GM08714 (cell line): ENCODE results near the gene LRRC15.

Source experiments
- H3K4me3 ChIP-seq: fragments of 200-500 bp; sonication (Bioruptor generic); 2 replicates; pipeline ENCODE4 v1.5.1; 2014; ENCODE audit warnings: mild to moderate bottlenecking, low read length, inconsistent platforms
- ZNF274 ChIP-seq: IDR thresholded peaks from 2 replicates; pipeline ENCODE4 v1.6.1; 2012; ENCODE audit warnings: mild to moderate bottlenecking, low read depth, low read length

The LRRC15 gene

DNA sequence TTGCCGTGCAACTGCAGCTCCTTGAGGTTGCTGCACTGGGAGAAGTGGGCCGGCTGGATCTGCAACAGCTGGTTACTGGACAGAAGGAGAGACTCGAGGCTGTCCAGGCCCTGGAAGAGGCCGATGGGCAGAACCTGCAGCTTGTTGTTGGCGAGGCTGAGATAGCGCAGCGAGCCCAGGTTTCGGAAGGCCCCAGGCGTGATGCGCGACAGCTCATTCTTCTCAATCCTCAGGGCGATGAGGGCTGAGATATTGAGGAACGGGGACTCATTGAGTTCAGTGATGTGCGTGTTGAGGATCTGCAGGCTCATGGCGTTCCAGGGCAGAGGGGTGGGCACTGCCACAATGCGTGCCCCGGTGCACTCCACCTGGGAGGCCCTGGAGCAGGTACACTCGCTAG, 9.0 kb downstream of the LRRC15 start:
- no peak for TF ChIP-seq ZNF274
- H3K4me3 ChIP-seq, result no peak overlapping the region

- TF ChIP-seq ZNF274, result no peak
- H3K4me3 ChIP-seq, result no peak overlapping the region
Observed at GRCh38 chr3:194357681-194358080, 11.9 kb downstream of the LRRC15 start.

GRCh38 chr3:194355379-194355778, 14.2 kb downstream of the LRRC15 start:
- no peak overlapping the region for H3K4me3 ChIP-seq
- no peak for TF ChIP-seq ZNF274

GRCh38 chr3:194354315-194354714, 15.2 kb downstream of the LRRC15 start:
- no peak for TF ChIP-seq ZNF274
- H3K4me3 ChIP-seq, result no peak overlapping the region

DNA sequence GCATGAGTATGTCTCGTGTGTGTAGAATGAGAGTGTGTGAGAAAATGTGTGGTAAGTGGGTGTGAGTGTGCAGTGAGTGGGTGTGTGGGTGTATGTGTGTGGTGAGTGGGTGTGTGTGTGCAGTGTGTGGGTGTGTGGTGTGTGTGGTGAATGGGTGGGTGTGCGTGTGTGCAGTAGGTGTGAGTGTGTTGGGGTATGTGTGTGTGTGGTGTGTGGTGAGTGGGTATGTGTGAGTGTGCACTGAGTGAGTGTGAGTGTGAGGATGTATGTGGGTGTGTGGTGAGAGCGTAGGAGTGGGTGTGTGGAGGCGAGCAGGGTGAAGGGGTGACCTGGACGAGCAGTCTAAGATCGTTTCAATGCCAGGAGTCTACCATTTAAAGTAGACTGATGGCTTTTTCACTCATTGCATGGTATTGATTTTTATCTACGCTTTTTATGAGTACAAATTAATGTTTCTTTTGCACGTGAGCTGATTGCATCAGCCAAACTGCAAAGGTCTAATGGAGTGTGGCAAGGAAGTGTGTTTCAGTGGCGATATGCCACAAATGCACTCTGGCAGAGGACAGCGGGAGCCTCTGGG, 16.8 kb downstream of the LRRC15 start:
- no peak for TF ChIP-seq ZNF274
- no peak overlapping the region for H3K4me3 ChIP-seq

DNA sequence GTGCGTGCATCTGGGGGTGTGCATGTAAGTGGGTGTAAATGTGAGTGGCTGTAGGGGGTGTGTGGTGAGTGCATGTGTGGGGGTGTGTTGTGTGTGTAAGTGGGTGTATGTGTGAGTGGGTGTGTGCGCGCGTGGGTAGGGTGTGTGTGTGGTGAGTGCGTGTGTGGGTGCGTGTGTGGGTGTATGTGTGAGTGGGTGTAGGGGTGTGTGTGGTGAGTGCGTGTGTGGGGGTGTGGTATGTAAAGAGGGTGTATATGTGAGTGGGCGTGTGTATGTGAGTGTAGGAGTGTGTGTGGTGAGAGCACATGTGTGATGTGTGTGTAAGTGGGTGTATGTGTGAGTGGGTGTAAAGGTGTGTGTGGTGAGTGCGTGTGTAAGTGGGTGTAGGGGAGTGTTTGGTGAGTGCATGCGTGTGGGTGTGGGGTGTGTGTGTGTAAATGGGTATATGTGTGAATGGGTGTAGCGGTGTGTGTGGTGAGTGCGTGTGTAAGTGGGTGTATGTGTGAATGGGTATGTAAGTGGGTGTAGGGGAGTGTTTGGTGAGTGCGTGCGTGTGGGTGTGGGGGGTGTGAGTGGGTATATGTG, 17.5 kb downstream of the LRRC15 start:
- TF ChIP-seq ZNF274, result no peak

DNA sequence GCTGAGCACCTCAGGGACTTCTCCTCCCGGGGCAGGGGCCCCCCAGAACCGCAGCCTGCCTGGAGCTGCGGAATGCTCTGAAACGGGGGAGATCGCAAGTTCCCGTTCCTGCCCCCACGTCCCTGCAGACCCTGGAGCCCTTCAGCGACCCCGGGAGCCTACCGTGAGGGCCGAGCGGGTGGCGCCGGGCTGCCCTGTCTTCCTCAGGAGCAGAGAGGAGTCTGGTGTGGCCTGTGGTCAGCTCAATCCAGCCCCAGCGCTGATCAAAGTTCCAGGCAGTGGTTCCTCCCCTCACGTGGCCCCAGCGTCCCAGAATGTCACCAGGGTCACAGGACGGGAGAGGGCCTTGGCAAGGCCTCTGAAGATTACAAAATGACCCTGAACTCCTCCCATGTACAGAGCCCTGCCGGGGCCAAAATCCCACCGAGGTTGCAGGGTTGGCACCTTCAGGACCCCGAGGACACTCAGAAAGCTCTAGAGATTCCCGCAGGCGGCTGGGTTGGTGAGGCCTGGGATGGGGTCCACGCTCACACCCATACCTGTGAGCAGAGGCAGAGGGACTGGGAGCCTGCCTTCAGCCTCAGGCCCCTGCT, 18.4 kb downstream of the LRRC15 start, which contains the start of gene CPN2:
TSS of gene CPN2 (minus strand) at position 249 of the 593 bp plus-strand sequence. CDS start 8,626 bp downstream, outside the sequence.
- TF ChIP-seq ZNF274, result no peak
- H3K4me3 ChIP-seq, result no peak within 1 kb of the TSS

More for the DNA sequence above, 17.5 kb downstream of the LRRC15 start:
- no peak overlapping the region for H3K4me3 ChIP-seq

DNA sequence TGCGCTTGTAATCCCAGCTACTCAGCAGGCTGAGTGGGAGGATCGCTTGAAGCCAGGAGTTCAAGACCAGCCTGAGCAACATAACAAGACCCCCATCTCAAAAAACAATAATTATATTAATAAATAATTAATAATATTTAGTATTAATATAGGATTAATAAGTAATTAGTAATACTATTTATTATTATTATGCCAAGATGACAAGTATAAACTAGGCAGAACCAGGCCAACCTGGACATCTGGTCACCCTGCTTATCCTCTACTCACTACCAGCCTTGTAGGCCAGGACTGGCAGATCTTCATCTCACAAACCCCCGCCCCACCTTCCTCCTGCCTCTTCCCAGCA, 18.8 kb downstream of the LRRC15 start:
- TF ChIP-seq ZNF274, result no peak
- H3K4me3 ChIP-seq, result no peak overlapping the region

DNA sequence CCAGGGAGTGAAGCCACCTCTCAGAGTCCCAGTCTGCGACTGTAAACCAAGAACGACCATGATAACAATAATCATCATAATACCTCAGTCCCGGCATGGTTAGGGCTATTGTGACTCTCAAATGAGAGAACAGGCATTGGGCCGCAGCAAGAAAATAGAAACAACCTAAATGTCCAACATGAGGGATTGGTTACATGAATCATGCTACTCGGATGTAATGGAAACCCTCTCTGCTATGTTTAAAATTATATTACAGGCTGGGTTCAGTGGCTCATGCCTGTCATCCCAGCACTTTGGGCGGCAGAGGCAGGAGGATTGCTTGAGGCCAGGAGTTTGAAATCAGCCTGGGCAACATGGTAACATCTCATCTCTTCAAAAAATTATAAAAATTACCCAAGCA, 21.2 kb downstream of the LRRC15 start:
- H3K4me3 ChIP-seq, result no peak overlapping the region
- TF ChIP-seq ZNF274, result no peak

DNA sequence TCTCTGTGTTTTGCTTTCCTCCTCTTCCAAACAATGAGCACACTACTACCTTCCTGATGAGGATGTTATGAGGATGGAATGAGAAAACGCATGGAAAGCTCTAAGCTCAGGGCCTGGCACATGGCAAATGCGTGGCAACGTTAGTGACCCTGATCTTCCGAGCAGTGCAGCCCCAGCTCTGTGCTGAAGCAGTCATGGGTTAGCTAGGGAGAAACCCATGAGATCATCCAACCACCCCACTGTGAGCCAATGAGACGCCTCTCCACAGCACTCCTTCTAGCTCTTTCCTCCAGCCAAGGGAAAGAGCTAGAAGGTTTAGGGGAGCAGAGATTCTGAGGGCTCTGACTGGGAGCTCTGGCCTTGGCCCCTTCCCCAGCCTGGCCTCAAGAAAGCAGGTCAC, 22.9 kb downstream of the LRRC15 start:
- H3K4me3 ChIP-seq, result no peak overlapping the region
- no peak for TF ChIP-seq ZNF274

GRCh38 chr3:194346035-194346434, 23.5 kb downstream of the LRRC15 start:
- no peak for TF ChIP-seq ZNF274

DNA sequence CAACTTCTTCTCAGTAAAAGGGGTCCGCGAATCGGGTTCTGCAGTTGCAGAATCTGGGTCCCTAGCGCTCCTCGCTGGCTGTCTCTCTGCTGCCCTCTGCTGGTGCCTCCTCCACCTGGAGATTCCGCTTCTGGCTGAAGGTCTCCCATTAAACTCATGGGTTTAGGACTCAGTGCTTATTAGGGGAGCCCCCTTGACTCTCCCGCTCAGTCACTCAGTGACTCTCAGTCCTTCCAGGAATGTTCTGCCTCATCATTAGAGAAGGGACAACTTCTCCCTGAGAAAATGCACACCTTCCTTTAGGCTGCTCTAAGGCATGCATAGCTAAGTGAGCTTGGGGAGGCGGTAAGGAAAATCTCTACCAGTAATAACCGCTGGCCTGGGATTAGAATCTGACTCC, 25.5 kb downstream of the LRRC15 start:
- TF ChIP-seq ZNF274, result no peak
- H3K4me3 ChIP-seq, result no peak overlapping the region

More at GRCh38 chr3:194346035-194346434, 23.5 kb downstream of the LRRC15 start:
- no peak overlapping the region for H3K4me3 ChIP-seq

- H3K4me3 ChIP-seq, result no peak overlapping the region
- TF ChIP-seq ZNF274, result no peak
Observed at GRCh38 chr3:194343561-194343893, 26.0 kb downstream of the LRRC15 start.

- no peak overlapping the region for H3K4me3 ChIP-seq
- TF ChIP-seq ZNF274, result no peak
Observed at GRCh38 chr3:194342861-194343560, 26.5 kb downstream of the LRRC15 start.
